Breast epithelium (tissue), 4 donors: Measurements from ENCODE around the gene THY1. TPM values are rescaled to one million over a fixed set of nuclear protein-coding genes. Genes with fewer than 3 reads are reported as not detected.

ENCODE experiments used
- DNase-seq, 2 donors: peaks; one replicate each; pipeline ENCODE4 v3.0.0-alpha.2; 2019; ENCODE audit warnings: low spot score in 2 of 2
- H3K27ac ChIP-seq, 2 donors: fragments of 200-600 bp; sonication (generic) in 1 of 2; one replicate each; pipeline ENCODE4 v1.5.1; 2016 to 2019; ENCODE audit warnings: mild to moderate bottlenecking in 1 of 2
- H3K27me3 ChIP-seq, 2 donors: fragments of 200-600 bp; sonication (generic) in 1 of 2; one replicate each; pipeline versions ENCODE4 v1.5.1 to v1.6.0; 2017 to 2019; ENCODE audit warnings: control low read depth in 1 of 2, mild to moderate bottlenecking in 1 of 2
- H3K36me3 ChIP-seq: fragments of 200-600 bp; one replicate; pipeline ENCODE4 v1.5.1; 2019
- H3K4me1 ChIP-seq, 2 donors: fragments of 200-600 bp; sonication (generic); one replicate each; pipeline ENCODE4 v1.5.1; 2016 to 2019; ENCODE audit warnings: control low read depth in 1 of 2
- H3K4me3 ChIP-seq, 3 donors: fragments of 200-600 bp; sonication (generic); 1 replicate in 2 of 3; 2 replicates in 1 of 3; pipeline ENCODE4 v1.5.1; 2016 to 2019; ENCODE audit warnings: mild to moderate bottlenecking in 3 of 3, moderate library complexity in 2 of 3
- H3K9me3 ChIP-seq, 2 donors: fragments of 200-600 bp; sonication (generic) in 1 of 2; one replicate each; pipeline ENCODE4 v1.5.1; 2016 to 2019; ENCODE audit warnings: control low read depth in 1 of 2
- POLR2A ChIP-seq: fragments of 450-650 bp; IDR thresholded peaks from one replicate; pipeline ENCODE4 v1.6.1; 2016; ENCODE audit warnings: antibody characterized with exemption, mild to moderate bottlenecking, moderate library complexity
- POLR2AphosphoS5 ChIP-seq, 3 donors: sonication (generic); formaldehyde crosslinking; IDR thresholded peaks; one replicate each; pipeline ENCODE4 v1.6.1; 2017; ENCODE audit warnings: antibody characterized with exemption in 3 of 3
- intact Hi-C: fragments of 100-400 bp; cut with DNase I; formaldehyde crosslinking; loops from one replicate; pipeline ENCODE4 v1.15.1; 2023; ENCODE audit warnings: low total_unique reads
- total RNA-seq, 3 donors: library from RNA; depleted of rRNA; stranded (reverse); fragments of >200 nt; gene quantifications; one replicate each; pipeline ENCODE4 v1.1.0, GENCODE V29; 2016
- TF ChIP-seq, protein P1 (sequence below), 3 donors: fragments of 450-650 bp; IDR thresholded peaks; one replicate each; pipeline ENCODE4 v1.5.1; 2016 to 2017; ENCODE audit warnings: antibody characterized with exemption in 3 of 3, mild to moderate bottlenecking in 3 of 3, moderate library complexity in 3 of 3

Gene THY1
- total RNA-seq, 3 donors from 2014 or later, result 8.5 to 26.3 (median 23.8) TPM

DNA sequence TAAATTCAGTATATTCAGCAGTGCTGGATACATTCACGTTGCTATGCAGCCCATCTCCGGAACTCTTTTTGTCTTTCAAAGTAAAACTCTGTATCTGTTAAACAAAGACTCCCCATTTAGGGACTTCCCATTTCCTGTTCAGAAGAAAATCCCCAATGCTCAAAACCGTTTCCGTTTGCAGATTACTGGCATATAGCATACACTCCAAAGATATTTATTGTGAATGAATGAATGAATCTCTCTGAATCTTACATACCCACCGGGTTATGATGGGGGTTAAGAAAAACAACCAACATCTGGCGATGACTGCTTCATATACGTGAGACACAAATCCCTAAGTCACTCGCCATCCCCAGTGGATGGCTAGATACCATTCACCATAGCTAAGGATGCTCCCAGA, 1.6 kb downstream of the THY1 start:
- DNase-seq, result no peak
- intact Hi-C loops, result no loop called here
- Histone ChIP-seq H3K27ac (no peak overlapping the region), H3K9me3 (no peaks in the 10 kb centered on the region), H3K36me3 (no peaks in the 10 kb centered on the region), H3K4me1 (no peaks in the 10 kb centered on the region), H3K27me3 (peaks cover 2 to 31% of the 10 kb centered on the region in 2 donors), H3K4me3 (peak overlapping the region; percentile 56 to 71 (median 60))
- no peak for TF ChIP-seq POLR2A
- TF ChIP-seq, protein P1, sequence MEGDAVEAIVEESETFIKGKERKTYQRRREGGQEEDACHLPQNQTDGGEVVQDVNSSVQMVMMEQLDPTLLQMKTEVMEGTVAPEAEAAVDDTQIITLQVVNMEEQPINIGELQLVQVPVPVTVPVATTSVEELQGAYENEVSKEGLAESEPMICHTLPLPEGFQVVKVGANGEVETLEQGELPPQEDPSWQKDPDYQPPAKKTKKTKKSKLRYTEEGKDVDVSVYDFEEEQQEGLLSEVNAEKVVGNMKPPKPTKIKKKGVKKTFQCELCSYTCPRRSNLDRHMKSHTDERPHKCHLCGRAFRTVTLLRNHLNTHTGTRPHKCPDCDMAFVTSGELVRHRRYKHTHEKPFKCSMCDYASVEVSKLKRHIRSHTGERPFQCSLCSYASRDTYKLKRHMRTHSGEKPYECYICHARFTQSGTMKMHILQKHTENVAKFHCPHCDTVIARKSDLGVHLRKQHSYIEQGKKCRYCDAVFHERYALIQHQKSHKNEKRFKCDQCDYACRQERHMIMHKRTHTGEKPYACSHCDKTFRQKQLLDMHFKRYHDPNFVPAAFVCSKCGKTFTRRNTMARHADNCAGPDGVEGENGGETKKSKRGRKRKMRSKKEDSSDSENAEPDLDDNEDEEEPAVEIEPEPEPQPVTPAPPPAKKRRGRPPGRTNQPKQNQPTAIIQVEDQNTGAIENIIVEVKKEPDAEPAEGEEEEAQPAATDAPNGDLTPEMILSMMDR (IDR thresholded peaks at IDR 0.05), result no peak
- TF ChIP-seq POLR2AphosphoS5 (IDR thresholded peaks at IDR 0.05), result no peak

- Histone ChIP-seq H3K4me1 (no peaks in the 10 kb centered on the region), H3K36me3 (no peaks in the 10 kb centered on the region), H3K27me3 (peaks cover 2 to 31% of the 10 kb centered on the region in 2 donors), H3K9me3 (no peaks in the 10 kb centered on the region), H3K27ac (no peak overlapping the region), H3K4me3 (no peak overlapping the region)
- no peak for DNase-seq
- TF ChIP-seq, protein P1 (IDR thresholded peaks at IDR 0.05), result no peak
- no peak for TF ChIP-seq POLR2A
- TF ChIP-seq POLR2AphosphoS5 (IDR thresholded peaks at IDR 0.05), result no peak
- intact Hi-C loops, result no loop called here
Measured at GRCh38 chr11:119420631-119421030, 2.3 kb downstream of the THY1 start.

DNA sequence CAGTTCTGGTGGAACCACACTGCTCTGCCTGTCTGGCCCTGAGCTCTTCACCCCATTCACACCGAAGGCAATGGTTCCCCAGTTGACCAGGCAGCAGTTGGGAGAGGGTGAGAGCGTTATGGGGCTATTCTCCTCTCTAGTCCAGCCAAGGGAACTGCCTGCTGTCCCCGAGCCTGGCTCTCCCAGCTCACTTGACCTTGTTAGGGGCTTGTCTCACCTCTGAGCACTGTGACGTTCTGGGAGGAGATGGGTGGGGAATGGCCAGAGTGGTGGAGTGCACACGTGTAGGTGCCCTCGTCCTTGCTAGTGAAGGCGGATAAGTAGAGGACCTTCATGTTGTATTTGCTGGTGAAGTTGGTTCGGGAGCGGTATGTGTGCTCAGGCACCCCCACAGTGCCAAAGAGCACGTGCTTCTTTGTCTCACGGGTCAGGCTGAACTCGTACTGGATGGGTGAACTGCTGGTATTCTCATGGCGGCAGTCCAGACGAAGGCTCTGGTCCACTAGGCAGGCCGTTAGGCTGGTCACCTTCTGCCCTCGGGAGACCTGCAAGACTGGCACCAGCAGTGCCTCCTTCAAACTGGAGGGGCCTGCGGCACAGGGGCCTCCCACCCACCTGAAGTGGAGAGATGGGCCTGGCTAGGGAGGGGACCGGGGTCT, 3.0 kb downstream of the THY1 start:
- Histone ChIP-seq H3K9me3 (no peaks in the 10 kb centered on the region), H3K36me3 (no peaks in the 10 kb centered on the region), H3K4me1 (no peaks in the 10 kb centered on the region), H3K4me3 (no peak overlapping the region), H3K27ac (no peak overlapping the region), H3K27me3 (peaks cover 2 to 31% of the 10 kb centered on the region in 2 donors)
- TF ChIP-seq, protein P1 (IDR thresholded peaks at IDR 0.05), result no peak
- TF ChIP-seq POLR2AphosphoS5 (IDR thresholded peaks at IDR 0.05) (no peak), POLR2A (no peak)
- no peak for DNase-seq
- intact Hi-C loops, result no loop called here

GRCh38 chr11:119419246-119419645, 3.7 kb downstream of the THY1 start:
- Histone ChIP-seq H3K27me3 (peaks cover 2 to 31% of the 10 kb centered on the region in 2 donors), H3K9me3 (no peaks in the 10 kb centered on the region), H3K4me1 (no peaks in the 10 kb centered on the region), H3K36me3 (no peaks in the 10 kb centered on the region), H3K4me3 (no peak overlapping the region), H3K27ac (peak overlapping the region; percentile 25 to 78)
- TF ChIP-seq POLR2A (no peak), POLR2AphosphoS5 (IDR thresholded peaks at IDR 0.05) (no peak)
- TF ChIP-seq, protein P1 (IDR thresholded peaks at IDR 0.05), result no peak
- no peak for DNase-seq
- intact Hi-C loops, result no loop called here

DNA sequence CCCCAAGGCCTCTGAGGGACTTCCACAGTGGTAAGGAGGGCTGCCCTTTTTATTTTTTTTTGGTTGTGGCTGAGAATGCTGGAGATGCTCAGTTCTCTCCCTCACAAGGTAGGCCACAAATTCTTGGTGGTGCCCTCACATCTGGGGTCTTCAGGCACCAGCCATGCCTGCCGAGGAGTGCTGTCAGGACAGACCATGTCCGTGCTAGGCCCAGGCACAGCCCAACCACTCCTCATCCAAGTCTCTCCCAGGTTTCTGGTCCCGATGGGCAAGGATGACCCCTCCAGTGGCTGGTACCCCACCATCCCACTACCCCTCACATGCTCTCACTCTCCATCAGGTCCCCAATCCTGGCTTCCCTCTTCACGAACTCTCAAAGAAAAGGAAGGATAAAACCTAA, 4.2 kb downstream of the THY1 start:
- intact Hi-C loops, result no loop called here
- TF ChIP-seq, protein P1 (IDR thresholded peaks at IDR 0.05), result no peak
- no peak for TF ChIP-seq POLR2A
- TF ChIP-seq POLR2AphosphoS5 (IDR thresholded peaks at IDR 0.05), result no peak
- Histone ChIP-seq H3K27ac (peak overlapping the region; percentile 78 to 87), H3K4me3 (no peak overlapping the region), H3K9me3 (no peaks in the 10 kb centered on the region), H3K4me1 (no peaks in the 10 kb centered on the region), H3K27me3 (peaks cover 2 to 30% of the 10 kb centered on the region in 2 donors), H3K36me3 (no peaks in the 10 kb centered on the region)
- DNase-seq, result no peak
